GM18909 (cell line): ENCODE results near the gene PIEZO1.
"Not testable (repeated sequence)": the region's sequence is repeated elsewhere in the genome, so short reads cannot be mapped to it uniquely, and the experiment has no call there.

ENCODE experiments used
- ATAC-seq: cut with Tn5 transposase; IDR thresholded peaks from one replicate; pipeline ENCODE4 v1.9.1; 2021; ENCODE audit warnings: mild to moderate bottlenecking; ENCODE audit not compliant: unreplicated experiment, poor library complexity

PIEZO1 gene

GRCh38 chr16:88785106-88785924 lies at the start of gene PIEZO1:
Gene PIEZO1 (minus strand): TSS chr16:88785220. CDS start chr16:88784964, 256 bp downstream.
- peak; percentile 32 for ATAC-seq

- ATAC-seq, result no peak
Measured at GRCh38 chr16:88834670-88835069, 49.6 kb upstream of the PIEZO1 start.

GRCh38 chr16:88833086-88833485 lies 48.1 kb upstream of the PIEZO1 start:
- ATAC-seq, result no peak

- no peak for ATAC-seq
Measured at GRCh38 chr16:88831838-88832237, 46.8 kb upstream of the PIEZO1 start.

- ATAC-seq, result no peak
Measured at GRCh38 chr16:88830783-88831182, 45.8 kb upstream of the PIEZO1 start.

GRCh38 chr16:88830258-88830657 lies 45.2 kb upstream of the PIEZO1 start:
- ATAC-seq, result no peak

- ATAC-seq, result no peak
Measured at GRCh38 chr16:88828711-88829110, 43.7 kb upstream of the PIEZO1 start.

GRCh38 chr16:88827727-88828126 lies 42.7 kb upstream of the PIEZO1 start:
- no peak for ATAC-seq

- ATAC-seq, result no peak
Measured at GRCh38 chr16:88826070-88826840, 41.2 kb upstream of the PIEZO1 start.

- ATAC-seq, result no peak
Measured at GRCh38 chr16:88825146-88825545, 40.1 kb upstream of the PIEZO1 start.

GRCh38 chr16:88824256-88825077 lies 39.4 kb upstream of the PIEZO1 start:
- no peak for ATAC-seq

- ATAC-seq, result not testable (repeated sequence)
Measured at GRCh38 chr16:88823646-88824045, 38.6 kb upstream of the PIEZO1 start.

- ATAC-seq, result no peak
Measured at GRCh38 chr16:88822281-88823040, 37.4 kb upstream of the PIEZO1 start.

GRCh38 chr16:88821168-88821850 lies 36.3 kb upstream of the PIEZO1 start:
- ATAC-seq, result no peak

- ATAC-seq, result no peak
Measured at GRCh38 chr16:88820385-88821025, 35.5 kb upstream of the PIEZO1 start.

- no peak for ATAC-seq
Measured at GRCh38 chr16:88819126-88819525, 34.1 kb upstream of the PIEZO1 start.

- ATAC-seq, result no peak
Measured at GRCh38 chr16:88818575-88818874, 33.5 kb upstream of the PIEZO1 start.

- no peak for ATAC-seq
Measured at GRCh38 chr16:88817785-88818574, 33.0 kb upstream of the PIEZO1 start.
